A673 (cell line): ENCODE measurements around the gene ZNF283.

ENCODE experiments used
- CTCF ChIP-seq: fragments of 300-800, 200-600 bp; sonication (generic); conservative IDR thresholded peaks from 2 replicates; pipeline ENCODE4 v1.5.1; 2017; ENCODE audit warnings: low read depth, mild to moderate bottlenecking, antibody characterized with exemption, low read length, moderate library complexity, mixed read lengths
- EZH2 ChIP-seq: fragments of 200-600 bp; sonication (generic); IDR thresholded peaks from 2 replicates; pipeline ENCODE4 v1.6.1; 2017; ENCODE audit warnings: borderline replicate concordance, low read depth, mild to moderate bottlenecking, mixed read lengths, antibody characterized with exemption, low read length; ENCODE audit not compliant: poor library complexity, severe bottlenecking

- TF ChIP-seq CTCF (no peak), EZH2 (no peak)
These were observed 38.1 kb upstream of the ZNF283 start for GRCh38 chr19:43789029-43789428.
